OCI-LY1 (cell line): ENCODE data around the gene IFNA21.

Source experiments
- H2AFZ ChIP-seq: fragments of 200-600 bp; sonication (generic), shearing (Covaris generic); 2 replicates; pipeline ENCODE4 v1.6.0; 2014; ENCODE audit warnings: antibody characterized with exemption, mild to moderate bottlenecking, low read length
- H3F3A ChIP-seq: fragments of 200-600 bp; sonication (generic), shearing (Covaris generic); 2 replicates; pipeline ENCODE4 v1.6.0; 2014; ENCODE audit warnings: mild to moderate bottlenecking, antibody characterized with exemption, low read length, moderate library complexity; ENCODE audit not compliant: insufficient read depth
- H3K27ac ChIP-seq: fragments of 200-600 bp; sonication (generic); 2 replicates; pipeline ENCODE4 v1.5.1; 2014; ENCODE audit warnings: low read length, mixed run types, mild to moderate bottlenecking, low read depth; ENCODE audit not compliant: poor library complexity, severe bottlenecking
- H3K27me3 ChIP-seq: fragments of 200-600 bp; sonication (generic); 2 replicates; pipeline ENCODE4 v1.6.0; 2014; ENCODE audit warnings: antibody characterized with exemption, mild to moderate bottlenecking, low read length, moderate library complexity; ENCODE audit not compliant: insufficient read depth
- H3K36me3 ChIP-seq: fragments of 200-600 bp; sonication (generic); 2 replicates; pipeline ENCODE4 v1.6.1; 2014; ENCODE audit warnings: mild to moderate bottlenecking, antibody characterized with exemption, low read length, moderate library complexity, mixed read lengths; ENCODE audit not compliant: insufficient read depth
- H3K4me1 ChIP-seq: fragments of 200-600 bp; sonication (generic); 2 replicates; pipeline ENCODE4 v1.5.1; 2014; ENCODE audit warnings: mild to moderate bottlenecking, low read length, moderate library complexity; ENCODE audit not compliant: insufficient read depth, severe bottlenecking
- H3K4me2 ChIP-seq: fragments of 200-600 bp; sonication (generic), shearing (Covaris generic); 2 replicates; pipeline ENCODE4 v1.6.1; 2014; ENCODE audit warnings: low read length
- H3K4me3 ChIP-seq: fragments of 200-600 bp; sonication (generic); 2 replicates; pipeline ENCODE4 v1.5.1; 2014; ENCODE audit warnings: low read length, low read depth, mild to moderate bottlenecking, mixed read lengths; ENCODE audit not compliant: poor library complexity, severe bottlenecking
- H3K79me2 ChIP-seq: fragments of 200-600 bp; shearing (Covaris generic); 2 replicates; pipeline ENCODE4 v1.6.1; 2016; ENCODE audit warnings: mixed run types, low read length, mixed read lengths; ENCODE audit not compliant: insufficient read depth
- H3K9ac ChIP-seq: fragments of 200-600 bp; sonication (generic), shearing (Covaris generic); 2 replicates; pipeline ENCODE4 v1.6.1; 2014; ENCODE audit warnings: mild to moderate bottlenecking, low read length, mixed read lengths
- H3K9me2 ChIP-seq: fragments of 200-600 bp; sonication (generic), shearing (Covaris generic); 2 replicates; pipeline ENCODE4 v1.6.1; 2014; ENCODE audit warnings: low read depth, mild to moderate bottlenecking, low read length, mixed read lengths
- H3K9me3 ChIP-seq: fragments of 200-600 bp; shearing (Covaris generic); 2 replicates; pipeline ENCODE4 v1.6.1; 2014; ENCODE audit warnings: low read length, mixed read lengths
- H4K20me1 ChIP-seq: fragments of 200-600 bp; sonication (generic), shearing (Covaris generic); 2 replicates; pipeline ENCODE4 v1.6.0; 2016; ENCODE audit warnings: mild to moderate bottlenecking, low read length; ENCODE audit not compliant: insufficient read depth
- EZH2 ChIP-seq: fragments of 200-600 bp; sonication (generic), shearing (Covaris generic); IDR thresholded peaks from 2 replicates; pipeline ENCODE4 v1.8.0; 2017; ENCODE audit warnings: borderline replicate concordance, mixed run types, mild to moderate bottlenecking, antibody characterized with exemption, low read length, moderate library complexity, mixed read lengths
- TF ChIP-seq, protein P1 (sequence below): fragments of 200-600 bp; sonication (generic), shearing (Covaris generic); IDR thresholded peaks from 2 replicates; pipeline ENCODE4 v1.5.1; 2017; ENCODE audit warnings: mild to moderate bottlenecking, antibody characterized with exemption, low read length, moderate library complexity, mixed read lengths

IFNA21 gene

DNA sequence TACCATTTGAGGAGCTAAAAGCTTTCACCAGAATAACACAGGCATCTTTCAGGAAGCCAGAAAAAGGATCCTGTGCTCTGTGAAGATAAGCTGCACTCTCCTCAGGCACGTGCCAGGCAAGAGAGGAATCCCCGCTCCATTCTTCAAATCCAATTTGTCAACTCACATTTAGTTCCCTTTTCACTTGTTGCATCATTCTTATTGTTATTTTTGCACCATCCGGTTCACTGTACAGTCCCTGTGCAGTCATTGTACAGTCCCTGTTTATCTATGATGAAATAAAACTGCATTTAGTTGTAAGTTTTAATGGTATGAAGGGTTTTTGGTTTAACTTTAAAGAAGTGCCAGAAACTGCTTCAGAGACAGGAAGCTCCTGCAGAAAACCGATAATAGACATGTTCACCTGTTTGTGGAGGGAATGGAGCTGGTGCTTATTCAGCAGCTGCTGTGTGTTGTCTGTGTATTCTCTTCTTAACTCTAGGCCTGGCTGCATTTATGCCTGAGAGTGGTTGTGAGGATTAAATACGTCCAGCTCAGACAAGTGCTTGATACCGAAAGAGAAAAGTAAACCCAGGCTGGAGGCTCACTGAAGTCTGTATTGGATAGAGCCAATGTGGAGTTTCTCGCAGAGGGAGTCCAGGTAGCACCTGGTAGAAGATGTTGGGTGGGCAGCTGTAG is 47.2 kb downstream of the IFNA21 start:
- Histone ChIP-seq H3K36me3 (no peaks in the 10 kb centered on the region), H3K4me2 (no peak overlapping the region), H3K4me1 (peaks cover 6% of the 10 kb centered on the region), H3K27me3 (no peaks in the 10 kb centered on the region), H2AFZ (no peak overlapping the region), H3K9me3 (no peaks in the 10 kb centered on the region), H3F3A (no peaks in the 10 kb centered on the region), H3K27ac (no peak overlapping the region), H3K4me3 (no peak overlapping the region), H3K79me2 (no peaks in the 10 kb centered on the region), H4K20me1 (no peaks in the 10 kb centered on the region), H3K9ac (no peak overlapping the region), H3K9me2 (no peaks in the 10 kb centered on the region)
- TF ChIP-seq EZH2: no peak
- TF ChIP-seq, protein P1, sequence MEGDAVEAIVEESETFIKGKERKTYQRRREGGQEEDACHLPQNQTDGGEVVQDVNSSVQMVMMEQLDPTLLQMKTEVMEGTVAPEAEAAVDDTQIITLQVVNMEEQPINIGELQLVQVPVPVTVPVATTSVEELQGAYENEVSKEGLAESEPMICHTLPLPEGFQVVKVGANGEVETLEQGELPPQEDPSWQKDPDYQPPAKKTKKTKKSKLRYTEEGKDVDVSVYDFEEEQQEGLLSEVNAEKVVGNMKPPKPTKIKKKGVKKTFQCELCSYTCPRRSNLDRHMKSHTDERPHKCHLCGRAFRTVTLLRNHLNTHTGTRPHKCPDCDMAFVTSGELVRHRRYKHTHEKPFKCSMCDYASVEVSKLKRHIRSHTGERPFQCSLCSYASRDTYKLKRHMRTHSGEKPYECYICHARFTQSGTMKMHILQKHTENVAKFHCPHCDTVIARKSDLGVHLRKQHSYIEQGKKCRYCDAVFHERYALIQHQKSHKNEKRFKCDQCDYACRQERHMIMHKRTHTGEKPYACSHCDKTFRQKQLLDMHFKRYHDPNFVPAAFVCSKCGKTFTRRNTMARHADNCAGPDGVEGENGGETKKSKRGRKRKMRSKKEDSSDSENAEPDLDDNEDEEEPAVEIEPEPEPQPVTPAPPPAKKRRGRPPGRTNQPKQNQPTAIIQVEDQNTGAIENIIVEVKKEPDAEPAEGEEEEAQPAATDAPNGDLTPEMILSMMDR: no peak
